GM12878 (cell line): ENCODE measurements around the gene RIT2. TPM values are rescaled to one million over a fixed set of nuclear protein-coding genes. Genes with fewer than 3 reads are reported as not detected.

Source experiments
- ATAC-seq: fragments of 200-7000 bp; cut with Tn5 transposase; 3 replicates; pipeline ENCODE4 v1.9.1; 2020; ENCODE audit warnings: mild to moderate bottlenecking, moderate library complexity
- BruUV-seq: library from RNA; stranded (reverse); fragments of 400-500 nt; replicated peaks from 2 replicates; lab custom pipeline; 2021; lab: Mats Ljungman, UMichigan
- CTCF ChIA-PET: fragments of 300-600 bp; sonication (Branson Sonifier 250); formaldehyde crosslinking; extraction: SDS; loops from one replicate; lab custom pipeline; 2021; ENCODE audit warnings: inconsistent platforms; lab: Yijun Ruan, JAX
- POLR2A ChIA-PET: fragments of 350-600 bp; formaldehyde crosslinking; extraction: SDS; loops from one replicate; lab custom pipeline; 2021; ENCODE audit warnings: inconsistent platforms; lab: Charles Lee
- RAD21 ChIA-PET: fragments of 300-600 bp; sonication (Branson Sonifier 250); formaldehyde crosslinking; loops from one replicate; lab custom pipeline; 2023; ENCODE audit warnings: antibody characterized with exemption; ENCODE audit not compliant: unreplicated experiment; lab: Charles Lee
- SMC1A ChIA-PET: fragments of 300-600 bp; sonication (Branson Sonifier 250); formaldehyde crosslinking; loops from one replicate; lab custom pipeline; 2023; ENCODE audit not compliant: unreplicated experiment, uncharacterized antibody; lab: Charles Lee
- DNase-seq: peaks from one replicate; pipeline ENCODE4 v3.0.0-alpha.2; 2011; ENCODE audit warnings: low read depth, low spot score
- FAIRE-seq: peaks from 3 replicates; lab custom pipeline; 2011; peaks lifted over from hg19 to GRCh38; lab: Jason Lieb, UNC
- H2AFZ ChIP-seq: 2 replicates; pipeline ENCODE4 v1.6.0; 2011; ENCODE audit warnings: low read depth, low read length, control low read depth; ENCODE audit not compliant: control insufficient read depth
- H3K27ac ChIP-seq: 2 replicates; pipeline ENCODE4 v1.5.1; 2011; ENCODE audit warnings: control low read depth; ENCODE audit not compliant: control insufficient read depth, insufficient read depth
- H3K27me3 ChIP-seq, 2 experiments: replicated peaks in 1 of 2; 2 replicates each; pipeline versions ENCODE4 v1.6.0 to v1.6.1; 2011; ENCODE audit warnings: low read length in 1 of 2; ENCODE audit not compliant: control insufficient read depth in 2 of 2, insufficient read depth in 2 of 2
- H3K36me3 ChIP-seq, 2 experiments: 2 replicates each; pipeline ENCODE4 v1.5.1; 2011; ENCODE audit warnings: low read length in 1 of 2; ENCODE audit not compliant: control insufficient read depth in 2 of 2, insufficient read depth in 2 of 2
- H3K4me1 ChIP-seq: 2 replicates; pipeline ENCODE4 v1.6.1; 2011; ENCODE audit warnings: mild to moderate bottlenecking, low read length, moderate library complexity, mixed read lengths; ENCODE audit not compliant: control insufficient read depth, insufficient read depth
- H3K4me2 ChIP-seq: 2 replicates; pipeline ENCODE4 v1.6.0; 2011; ENCODE audit warnings: control low read depth; ENCODE audit not compliant: control insufficient read depth, insufficient read depth
- H3K4me3 ChIP-seq: fragments of 200-600 bp; sonication (generic); 2 replicates; pipeline ENCODE4 v1.5.1; 2016
- H3K79me2 ChIP-seq: 2 replicates; pipeline ENCODE4 v1.6.0; 2011; ENCODE audit warnings: low read length; ENCODE audit not compliant: control insufficient read depth, insufficient read depth
- H3K9ac ChIP-seq: 2 replicates; pipeline ENCODE4 v1.8.0; 2011; ENCODE audit warnings: low read length, control low read depth, mixed read lengths; ENCODE audit not compliant: control insufficient read depth, insufficient read depth
- H3K9me3 ChIP-seq: replicated peaks from 3 replicates; pipeline ENCODE4 v1.5.1; 2011; ENCODE audit warnings: mild to moderate bottlenecking, low read length; ENCODE audit not compliant: control insufficient read depth, insufficient read depth
- H4K20me1 ChIP-seq: 2 replicates; pipeline ENCODE4 v1.6.0; 2011; ENCODE audit not compliant: control insufficient read depth, insufficient read depth
- CUX1 ChIP-seq: IDR thresholded peaks from 2 replicates; pipeline ENCODE4 v1.6.1; 2012; ENCODE audit warnings: improper control_type of control experiment, low read depth, low read length; ENCODE audit not compliant: insufficient replicate concordance
- DPF2 ChIP-seq: fragments of 450-650 bp; IDR thresholded peaks from 2 replicates; pipeline ENCODE4 v1.6.1; 2017; ENCODE audit warnings: mild to moderate bottlenecking
- SP1 ChIP-seq: IDR thresholded peaks from one replicate; pipeline ENCODE4 v1.6.1; 2011; ENCODE audit warnings: low read depth, low read length
- WGBS: methylation state at CpG from one replicate; pipeline ENCODE4 v1.1.6; 2016; ENCODE audit warnings: low lambda C conversion rate; ENCODE audit not compliant: insufficient replicate concordance, insufficient coverage; ENCODE audit errors: missing lambda C conversion rate; 5-methylcytosine and 5-hydroxymethylcytosine counted together
- in situ Hi-C: fragments of 300-500 bp; cut with MboI; formaldehyde crosslinking; loops from 9 replicates; pipeline ENCODE4 v1.14.3; 2018; ENCODE audit warnings: mixed read lengths
- intact Hi-C: fragments of 100-400 bp; cut with micrococcal nuclease; formaldehyde crosslinking; loops from one replicate; pipeline ENCODE4 v1.14.2; 2022; ENCODE audit not compliant: unreplicated experiment
- polyA plus RNA-seq, 11 experiments: library from polyadenylated mRNA; depleted of rRNA in 4 of 11; unstranded in 6 of 11; stranded (reverse) in 5 of 11; fragments of >200 nt; fragmentation: Nextera tagmentation in 4 of 11; fragmentation: Illumina TruSeq in 1 of 11; extraction: Ambion mirVana in 4 of 11; extraction: Trizol in 1 of 11; gene quantifications; 1 replicate in 1 of 11; 2 replicates in 10 of 11; pipeline versions ENCODE4 v1.2.1 to v1.2.3, GENCODE V29; 2011 to 2016; ENCODE audit warnings: inconsistent platforms in 2 of 11, missing spikeins in 2 of 11, low read depth in 1 of 11
- total RNA-seq, 4 experiments: library from RNA; depleted of rRNA in 3 of 4; stranded (reverse); fragments of >200 nt in 3 of 4; fragmentation: Illumina TruSeq in 1 of 4; extraction: Trizol in 1 of 4; gene quantifications; 2 replicates each; pipeline versions ENCODE4 v1.2.1 to v1.2.3, GENCODE V29; 2013 to 2021

The RIT2 gene
- total and polyA plus RNA-seq, 10 of the 15 experiments (the other 5 are each of a cell fraction or from before 2014, with no cell fraction given) = not detected

- Histone ChIP-seq H3K27me3 (no peaks in the 10 kb centered on the region), H3K9me3 (no peaks in the 10 kb centered on the region), H3K9ac (no peak overlapping the region), H3K27ac (no peak overlapping the region), H4K20me1 (no peaks in the 10 kb centered on the region), H2AFZ (no peak overlapping the region), H3K4me2 (no peak overlapping the region), H3K4me3 (no peak overlapping the region), H3K79me2 (no peaks in the 10 kb centered on the region), H3K36me3 (no peaks in the 10 kb centered on the region), H3K4me1 (no peaks in the 10 kb centered on the region)
- ChIA-PET SMC1A (no interaction called here), POLR2A (no interaction called here), RAD21 (no interaction called here), CTCF (no interaction called here)
- TF ChIP-seq SP1 = no peak
- no peak for TF ChIP-seq CUX1
- no peak for TF ChIP-seq DPF2
- intact Hi-C loops = no loop called here
- DNase-seq = no peak
- in situ Hi-C loops = no loop called here
- FAIRE-seq = no peak
- no peak for ATAC-seq
- WGBS = 0% methylated on average over 1 of the region's 1 CpG
- no TSS peak for BruUV-seq
Measured at GRCh38 chr18:43004421-43004820, 111.1 kb downstream of the RIT2 start.
